Activated T-cell treated with anti-CD3 and anti-CD28 coated beads, Interleukin-2, amount 50 U/mL, for 24 hours (primary cell): ENCODE results near the gene CECR2.

Experiments
- DNase-seq: peaks from one replicate; pipeline ENCODE4 v3.0.0-alpha.2; 2020
- H3K27ac Mint-ChIP-seq: 2 replicates; pipeline ENCODE4 v1.8.0; 2020; ENCODE audit warnings: mild to moderate bottlenecking, mixed read lengths
- H3K27me3 Mint-ChIP-seq: 2 replicates; pipeline ENCODE4 v1.8.0; 2020; ENCODE audit warnings: mixed read lengths
- H3K36me3 Mint-ChIP-seq: 2 replicates; pipeline ENCODE4 v1.8.0; 2020; ENCODE audit warnings: low read depth, mixed read lengths
- H3K4me1 Mint-ChIP-seq: 2 replicates; pipeline ENCODE4 v1.8.0; 2020; ENCODE audit warnings: low read depth, mixed read lengths
- H3K4me3 Mint-ChIP-seq: 2 replicates; pipeline ENCODE4 v1.8.0; 2020; ENCODE audit warnings: mild to moderate bottlenecking, moderate library complexity, mixed read lengths
- H3K9me3 Mint-ChIP-seq: 2 replicates; pipeline ENCODE4 v1.8.0; 2020; ENCODE audit warnings: mixed read lengths

CECR2 gene

GRCh38 chr22:17479135-17479534 is 109.9 kb downstream of the CECR2 start:
- Mint-ChIP-seq H3K27ac (no peak overlapping the region), H3K36me3 (no peaks in the 10 kb centered on the region), H3K4me1 (no peaks in the 10 kb centered on the region), H3K4me3 (no peak overlapping the region), H3K27me3 (peaks cover 50% of the 10 kb centered on the region), H3K9me3 (no peaks in the 10 kb centered on the region)
- no peak for DNase-seq

- no peak overlapping the region for H3K27ac Mint-ChIP-seq
- H3K9me3 Mint-ChIP-seq, result no peaks in the 10 kb centered on the region
- H3K36me3 Mint-ChIP-seq, result no peaks in the 10 kb centered on the region
- H3K4me3 Mint-ChIP-seq, result no peak overlapping the region
- H3K4me1 Mint-ChIP-seq, result no peaks in the 10 kb centered on the region
- no peak for DNase-seq
- H3K27me3 Mint-ChIP-seq, result peaks cover 33% of the 10 kb centered on the region
These were observed 112.2 kb downstream of the CECR2 start for GRCh38 chr22:17481424-17481823.

- peaks cover 13% of the 10 kb centered on the region for H3K27me3 Mint-ChIP-seq
- no peaks in the 10 kb centered on the region for H3K36me3 Mint-ChIP-seq
- H3K9me3 Mint-ChIP-seq, result no peaks in the 10 kb centered on the region
- no peak for DNase-seq
- H3K27ac Mint-ChIP-seq, result no peak overlapping the region
- no peaks in the 10 kb centered on the region for H3K4me1 Mint-ChIP-seq
- H3K4me3 Mint-ChIP-seq, result no peak overlapping the region
These were observed 114.6 kb downstream of the CECR2 start for GRCh38 chr22:17483688-17484372.

DNA sequence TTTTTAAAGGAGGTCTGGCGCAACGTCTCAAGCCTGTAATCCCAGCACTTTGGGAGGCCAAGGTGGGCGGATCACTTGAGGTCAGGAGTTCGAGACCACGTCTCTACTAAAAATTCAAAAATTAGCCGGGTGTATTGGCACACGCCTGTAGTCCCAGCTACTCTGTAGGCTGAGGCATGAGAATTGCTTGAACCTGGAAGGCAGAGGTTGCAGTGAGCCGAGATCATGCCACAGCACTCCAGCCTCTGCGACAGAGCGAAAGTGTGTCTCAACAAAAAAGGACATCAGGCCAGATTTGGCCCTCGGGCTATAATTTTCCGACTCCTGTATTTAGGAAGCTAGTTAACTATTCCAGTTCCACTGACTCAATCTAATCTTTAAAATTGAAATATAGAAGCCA is 115.3 kb downstream of the CECR2 start:
- no peaks in the 10 kb centered on the region for H3K9me3 Mint-ChIP-seq
- peaks cover 6% of the 10 kb centered on the region for H3K27me3 Mint-ChIP-seq
- no peak overlapping the region for H3K27ac Mint-ChIP-seq
- no peak for DNase-seq
- H3K36me3 Mint-ChIP-seq, result no peaks in the 10 kb centered on the region
- no peak overlapping the region for H3K4me3 Mint-ChIP-seq
- no peaks in the 10 kb centered on the region for H3K4me1 Mint-ChIP-seq

DNA sequence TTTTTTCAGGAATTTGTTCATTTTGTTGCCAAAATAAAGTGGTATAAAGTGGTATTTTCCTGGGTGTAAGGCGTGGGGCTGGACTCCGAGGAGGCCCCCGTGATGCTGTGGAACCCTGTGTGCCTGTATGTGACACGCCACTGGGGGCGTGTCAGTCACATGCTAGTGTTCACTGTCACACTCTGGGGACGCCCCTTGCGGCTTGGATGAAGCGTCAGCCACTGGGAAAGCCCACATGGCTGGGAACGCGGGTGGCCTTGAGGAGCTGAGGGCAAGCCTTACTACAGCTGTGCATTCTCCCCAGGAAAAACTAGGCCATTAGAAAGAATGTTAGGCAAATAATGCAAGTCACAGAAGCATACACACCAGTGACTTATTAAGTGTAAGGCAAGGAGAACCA is 117.1 kb downstream of the CECR2 start:
- H3K4me3 Mint-ChIP-seq, result no peak overlapping the region
- no peak overlapping the region for H3K27ac Mint-ChIP-seq
- no peaks in the 10 kb centered on the region for H3K36me3 Mint-ChIP-seq
- no peaks in the 10 kb centered on the region for H3K4me1 Mint-ChIP-seq
- DNase-seq, result no peak
- no peaks in the 10 kb centered on the region for H3K9me3 Mint-ChIP-seq
- no peaks in the 10 kb centered on the region for H3K27me3 Mint-ChIP-seq

DNA sequence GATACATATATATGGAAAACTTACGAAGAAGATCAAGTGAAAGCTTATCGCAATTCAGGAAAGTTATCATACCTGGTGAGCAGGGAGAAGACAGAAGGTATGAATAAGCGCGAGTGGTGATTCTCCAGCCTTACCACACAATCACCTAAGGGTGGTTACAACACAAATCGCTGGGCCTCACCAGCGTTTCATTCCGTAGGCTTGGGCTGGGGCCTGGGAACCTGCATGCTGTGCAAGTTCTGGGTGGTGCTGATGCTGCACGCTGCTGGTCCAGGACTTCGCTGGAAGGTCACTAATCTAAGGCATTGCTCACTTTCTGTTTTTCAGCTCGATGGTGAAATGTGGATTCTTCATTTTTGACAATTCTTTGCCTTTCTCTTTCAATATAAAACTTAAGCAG is 117.5 kb downstream of the CECR2 start:
- no peak overlapping the region for H3K27ac Mint-ChIP-seq
- no peaks in the 10 kb centered on the region for H3K9me3 Mint-ChIP-seq
- no peak overlapping the region for H3K4me3 Mint-ChIP-seq
- DNase-seq, result no peak
- no peaks in the 10 kb centered on the region for H3K27me3 Mint-ChIP-seq
- H3K4me1 Mint-ChIP-seq, result no peaks in the 10 kb centered on the region
- no peaks in the 10 kb centered on the region for H3K36me3 Mint-ChIP-seq

GRCh38 chr22:17489101-17489500 is 119.8 kb downstream of the CECR2 start:
- no peak overlapping the region for H3K27ac Mint-ChIP-seq
- no peak for DNase-seq
- no peaks in the 10 kb centered on the region for H3K36me3 Mint-ChIP-seq
- peaks cover 5% of the 10 kb centered on the region for H3K4me1 Mint-ChIP-seq
- H3K9me3 Mint-ChIP-seq, result no peaks in the 10 kb centered on the region
- no peaks in the 10 kb centered on the region for H3K27me3 Mint-ChIP-seq
- H3K4me3 Mint-ChIP-seq, result no peak overlapping the region

- Mint-ChIP-seq H3K9me3 (no peaks in the 10 kb centered on the region), H3K4me1 (peaks cover 5% of the 10 kb centered on the region), H3K4me3 (no peak overlapping the region), H3K36me3 (no peaks in the 10 kb centered on the region), H3K27ac (no peak overlapping the region), H3K27me3 (no peaks in the 10 kb centered on the region)
- DNase-seq, result no peak
These were observed 121.9 kb downstream of the CECR2 start for GRCh38 chr22:17491090-17491640.

DNA sequence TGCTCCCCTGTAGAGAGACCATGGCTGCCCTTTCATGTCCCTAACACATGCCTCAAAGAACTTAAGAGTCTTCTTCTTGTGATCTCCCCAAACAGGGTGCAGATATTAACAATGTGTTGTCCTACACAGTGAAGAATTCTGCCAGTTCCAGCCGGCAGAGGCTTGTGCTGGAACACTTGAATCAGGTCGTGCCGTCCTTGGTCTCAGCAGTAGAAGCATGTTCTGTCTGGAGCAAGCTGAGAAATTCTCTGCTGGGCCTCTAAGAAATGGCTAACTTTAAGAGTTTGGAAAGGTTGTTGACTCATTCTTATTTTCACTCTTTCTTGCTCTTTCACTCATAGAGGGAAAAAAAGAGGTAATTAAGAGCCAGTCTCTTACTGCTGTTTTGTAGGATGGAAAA is 123.0 kb downstream of the CECR2 start:
- peaks cover 5% of the 10 kb centered on the region for H3K4me1 Mint-ChIP-seq
- no peak for DNase-seq
- H3K27ac Mint-ChIP-seq, result no peak overlapping the region
- H3K36me3 Mint-ChIP-seq, result no peaks in the 10 kb centered on the region
- H3K9me3 Mint-ChIP-seq, result no peaks in the 10 kb centered on the region
- no peak overlapping the region for H3K4me3 Mint-ChIP-seq
- H3K27me3 Mint-ChIP-seq, result no peaks in the 10 kb centered on the region

DNA sequence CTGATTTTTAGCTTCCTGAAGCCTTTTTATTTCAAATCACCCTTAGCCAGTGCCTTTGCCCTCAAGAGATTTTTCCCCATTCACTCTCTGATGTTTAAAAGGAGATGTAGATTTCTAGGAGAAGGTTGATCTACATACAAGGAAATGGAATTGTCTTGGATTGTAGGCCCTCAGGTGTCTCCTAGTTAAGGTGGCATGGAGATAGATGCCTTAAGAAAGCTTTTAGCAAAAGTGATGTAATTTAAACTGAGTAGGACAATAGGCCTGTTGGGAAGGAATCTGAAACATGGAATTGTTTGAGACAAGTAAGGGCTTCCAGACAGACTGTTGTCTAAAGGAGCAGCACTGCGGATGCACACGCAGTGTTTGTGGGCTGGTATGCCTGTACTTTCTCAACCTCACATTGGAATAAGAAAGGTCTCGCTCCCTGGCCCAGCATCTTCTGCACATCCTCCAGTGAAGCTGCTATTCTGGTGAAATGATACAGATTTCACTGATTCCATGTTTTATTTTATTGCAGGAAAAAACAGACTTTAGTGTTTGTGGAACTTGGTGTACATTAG is 124.2 kb downstream of the CECR2 start:
- no peak overlapping the region for H3K4me3 Mint-ChIP-seq

GRCh38 chr22:17496841-17497240 is 127.6 kb downstream of the CECR2 start:
- no peak overlapping the region for H3K4me3 Mint-ChIP-seq
- no peak for DNase-seq
- H3K36me3 Mint-ChIP-seq, result no peaks in the 10 kb centered on the region
- H3K27me3 Mint-ChIP-seq, result peaks cover 6% of the 10 kb centered on the region
- peaks cover 6% of the 10 kb centered on the region for H3K4me1 Mint-ChIP-seq
- H3K9me3 Mint-ChIP-seq, result no peaks in the 10 kb centered on the region
- H3K27ac Mint-ChIP-seq, result no peak overlapping the region

More for the DNA sequence above, 124.2 kb downstream of the CECR2 start:
- H3K27me3 Mint-ChIP-seq, result peaks cover 2% of the 10 kb centered on the region
- no peaks in the 10 kb centered on the region for H3K36me3 Mint-ChIP-seq
- DNase-seq, result no peak
- no peaks in the 10 kb centered on the region for H3K9me3 Mint-ChIP-seq
- H3K4me1 Mint-ChIP-seq, result peaks cover 5% of the 10 kb centered on the region
- no peak overlapping the region for H3K27ac Mint-ChIP-seq

- Mint-ChIP-seq H3K4me1 (peaks cover 1% of the 10 kb centered on the region), H3K36me3 (no peaks in the 10 kb centered on the region), H3K9me3 (no peaks in the 10 kb centered on the region), H3K27ac (no peak overlapping the region), H3K4me3 (no peak overlapping the region), H3K27me3 (peaks cover 10% of the 10 kb centered on the region)
- DNase-seq, result no peak
These were observed 132.5 kb downstream of the CECR2 start for GRCh38 chr22:17501679-17502285.

- Mint-ChIP-seq H3K4me3 (no peak overlapping the region), H3K4me1 (no peaks in the 10 kb centered on the region), H3K27ac (no peak overlapping the region), H3K36me3 (no peaks in the 10 kb centered on the region), H3K9me3 (no peaks in the 10 kb centered on the region), H3K27me3 (peaks cover 4% of the 10 kb centered on the region)
- no peak for DNase-seq
These were observed 138.8 kb downstream of the CECR2 start for GRCh38 chr22:17508110-17508509.

- H3K27me3 Mint-ChIP-seq, result peaks cover 6% of the 10 kb centered on the region
- DNase-seq, result no peak
- H3K36me3 Mint-ChIP-seq, result no peaks in the 10 kb centered on the region
- no peaks in the 10 kb centered on the region for H3K4me1 Mint-ChIP-seq
- H3K4me3 Mint-ChIP-seq, result no peak overlapping the region
- no peaks in the 10 kb centered on the region for H3K9me3 Mint-ChIP-seq
- H3K27ac Mint-ChIP-seq, result no peak overlapping the region
These were observed 143.7 kb downstream of the CECR2 start for GRCh38 chr22:17512960-17513359.

DNA sequence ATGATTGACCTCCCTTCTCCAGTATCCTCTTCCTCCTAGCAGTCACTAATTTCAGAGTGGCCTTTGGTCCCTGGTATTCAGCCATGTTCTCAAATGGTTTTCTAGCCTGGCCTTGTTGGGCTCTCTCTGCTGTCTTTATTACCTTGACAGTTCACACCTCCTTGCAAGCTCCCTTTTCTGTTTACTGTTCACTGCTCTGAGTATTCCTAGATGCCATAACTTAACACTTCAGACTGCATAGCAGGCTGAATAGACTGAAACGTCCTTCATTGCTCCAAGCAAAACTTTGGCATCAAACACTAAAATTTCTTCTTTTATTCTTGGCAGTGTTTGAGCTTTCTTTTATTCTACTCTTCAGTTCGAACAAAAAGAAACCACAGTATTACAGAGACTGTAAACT is 144.4 kb downstream of the CECR2 start:
- Mint-ChIP-seq H3K27me3 (peaks cover 6% of the 10 kb centered on the region), H3K9me3 (no peaks in the 10 kb centered on the region), H3K27ac (no peak overlapping the region), H3K4me3 (no peak overlapping the region), H3K36me3 (no peaks in the 10 kb centered on the region), H3K4me1 (no peaks in the 10 kb centered on the region)
- DNase-seq, result no peak
